Measurements from ENCODE around the gene IFT52. TPM values are rescaled to one million over a fixed set of nuclear protein-coding genes. Genes with fewer than 3 reads are reported as not detected.
"Not testable (repeated sequence)": the region's sequence is repeated elsewhere in the genome, so short reads cannot be mapped to it uniquely, and the experiment has no call there.

The IFT52 gene
- total RNA-seq, 2 experiments from 2014 or later = 22.7 to 24.7 TPM

GRCh38 chr20:43590036-43590391, 723 bp upstream of the IFT52 start:
- intact Hi-C loops (cut with micrococcal nuclease; ENCODE audit: unreplicated experiment) = no loop called here
- BruUV-seq (replicated peaks) = no TSS peak
- POLR2A ChIA-PET = interaction anchor here (0.6 to 1.4 kb wide), 2 partner anchors 108 to 133 kb away, joined by 4 to 6 read pairs; no protein-coding TSS in a partner anchor
- CTCF ChIA-PET (ENCODE audit: unreplicated experiment) = no interaction called here
- peak overlapping the region; percentile 35 for H3K27ac ChIP-seq (ENCODE audit: low read depth, low read length, poor library complexity, severe bottlenecking)
- H4K20me1 ChIP-seq (ENCODE audit: insufficient read depth, low read length) = no peaks in the 10 kb centered on the region
- peak overlapping the region; percentile 91 for H2AFZ ChIP-seq (ENCODE audit: low read length)
- DNase-seq (ENCODE audit: low spot score) = peak; percentile 39
- H3K4me3 ChIP-seq (ENCODE audit: low read depth, low read length, poor library complexity, severe bottlenecking) = peak overlapping the region; percentile 83
- H3K9me2 ChIP-seq (ENCODE audit: insufficient read depth, low read length) = no peaks in the 10 kb centered on the region
- peaks cover 16% of the 10 kb centered on the region for H3K79me2 ChIP-seq (ENCODE audit: insufficient read depth, low read depth, low read length)
- peaks cover 17% of the 10 kb centered on the region for H3K4me1 ChIP-seq (ENCODE audit: insufficient read depth, low read length, poor library complexity, severe bottlenecking)
- no peak for TF ChIP-seq EZH2phosphoT487 (IDR thresholded peaks at IDR 0.05; ENCODE audit: borderline replicate concordance, low read depth, low read length)
- TF ChIP-seq CTCF (conservative IDR thresholded peaks at IDR 0.05; ENCODE audit: low read length) = no peak; the same call in 1 of the 2 replicates
- H3K9me3 ChIP-seq (ENCODE audit: low read length) = no peaks in the 10 kb centered on the region
- peaks cover 9% of the 10 kb centered on the region for H3K36me3 ChIP-seq (ENCODE audit: insufficient read depth, low read length)
- peak overlapping the region; percentile 76 for H3K4me2 ChIP-seq (ENCODE audit: low read length)

- H3K79me2 ChIP-seq (ENCODE audit: insufficient read depth, low read depth, low read length); H3K9me3 ChIP-seq (ENCODE audit: low read length); intact Hi-C loops (cut with micrococcal nuclease; ENCODE audit: unreplicated experiment); H3K4me2 ChIP-seq (ENCODE audit: low read length); H3K9me2 ChIP-seq (ENCODE audit: insufficient read depth, low read length); DNase-seq (ENCODE audit: low spot score); H3K27ac ChIP-seq (ENCODE audit: low read depth, low read length, poor library complexity, severe bottlenecking); H4K20me1 ChIP-seq (ENCODE audit: insufficient read depth, low read length); H2AFZ ChIP-seq (ENCODE audit: low read length); CTCF ChIA-PET (ENCODE audit: unreplicated experiment); BruUV-seq (replicated peaks); H3K4me1 ChIP-seq (ENCODE audit: insufficient read depth, low read length, poor library complexity, severe bottlenecking); H3K4me3 ChIP-seq (ENCODE audit: low read depth, low read length, poor library complexity, severe bottlenecking): not testable (repeated sequence)
- POLR2A ChIA-PET = interaction anchor here (0.7 to 1.0 kb wide), 3 partner anchors 9 to 90 kb away, joined by 3 to 4 read pairs (median 3); no protein-coding TSS in a partner anchor
- H3K36me3 ChIP-seq (ENCODE audit: insufficient read depth, low read length) = peaks cover 43% of the 10 kb centered on the region
Measured at GRCh38 chr20:43601960-43602359, 11.2 kb downstream of the IFT52 start.

- Histone ChIP-seq H3K4me2 (ENCODE audit: low read length) (no peak overlapping the region), H2AFZ (ENCODE audit: low read length) (no peak overlapping the region), H4K20me1 (ENCODE audit: insufficient read depth, low read length) (no peaks in the 10 kb centered on the region), H3K27ac (ENCODE audit: low read depth, low read length, poor library complexity, severe bottlenecking) (no peak overlapping the region), H3K9me3 (ENCODE audit: low read length) (no peaks in the 10 kb centered on the region), H3K4me1 (ENCODE audit: insufficient read depth, low read length, poor library complexity, severe bottlenecking) (no peaks in the 10 kb centered on the region), H3K4me3 (ENCODE audit: low read depth, low read length, poor library complexity, severe bottlenecking) (no peak overlapping the region), H3K9me2 (ENCODE audit: insufficient read depth, low read length) (no peaks in the 10 kb centered on the region), H3K79me2 (ENCODE audit: insufficient read depth, low read depth, low read length) (no peaks in the 10 kb centered on the region), H3K36me3 (ENCODE audit: insufficient read depth, low read length) (peaks cover 38% of the 10 kb centered on the region)
- intact Hi-C loops (cut with micrococcal nuclease; ENCODE audit: unreplicated experiment) = no loop called here
- no peak for TF ChIP-seq CTCF (conservative IDR thresholded peaks at IDR 0.05; ENCODE audit: low read length)
- no peak for TF ChIP-seq EZH2phosphoT487 (IDR thresholded peaks at IDR 0.05; ENCODE audit: borderline replicate concordance, low read depth, low read length)
- POLR2A ChIA-PET = no interaction called here
- CTCF ChIA-PET (ENCODE audit: unreplicated experiment) = no interaction called here
- no peak for DNase-seq (ENCODE audit: low spot score)
- no TSS peak for BruUV-seq (replicated peaks)
Measured at GRCh38 chr20:43603124-43603523, 12.4 kb downstream of the IFT52 start.

Data from OCI-LY7 (cell line).